ENCODE results near the gene GALNT11.

- TF ChIP-seq EZH2 (IDR thresholded peaks at IDR 0.05; ENCODE audit: insufficient read depth, poor library complexity, severe bottlenecking) (no peak), EZH2phosphoT487 (IDR thresholded peaks at IDR 0.05; ENCODE audit: insufficient read depth, low read depth) (no peak)
These were observed 78.2 kb downstream of the GALNT11 start for GRCh38 chr7:152103691-152104090.
